Urinary bladder (tissue), 4 donors: ENCODE measurements around the gene TATDN2. TPM values are rescaled to one million over a fixed set of nuclear protein-coding genes. Genes with fewer than 3 reads are reported as not detected.

ENCODE experiments used
- DNase-seq: peaks from one replicate; pipeline ENCODE4 v3.0.0-alpha.2; 2015; ENCODE audit errors: extremely low spot score
- H3K27ac ChIP-seq: one replicate; pipeline ENCODE4 v1.5.1; 2013; ENCODE audit warnings: low read depth, mild to moderate bottlenecking, moderate library complexity
- H3K36me3 ChIP-seq: one replicate; pipeline ENCODE4 v1.6.1; 2013; ENCODE audit warnings: mild to moderate bottlenecking, moderate library complexity; ENCODE audit not compliant: insufficient read depth
- H3K4me1 ChIP-seq: one replicate; pipeline ENCODE4 v1.6.1; 2013; ENCODE audit warnings: mild to moderate bottlenecking, moderate library complexity; ENCODE audit not compliant: insufficient read depth
- H3K4me3 ChIP-seq: one replicate; pipeline ENCODE4 v1.5.1; 2013; ENCODE audit warnings: low read depth, low read length
- WGBS: extraction: QIAGEN DNeasy Blood & Tissue Kit; methylation state at CpG from one replicate; pipeline ENCODE4 v1.1.7; 2013; 5-methylcytosine and 5-hydroxymethylcytosine counted together
- polyA plus RNA-seq: library from polyadenylated mRNA; stranded (reverse); fragments of 200-250 nt; gene quantifications from one replicate; pipeline ENCODE4 v1.2.3, GENCODE V29; 2013
- total RNA-seq: library from RNA; depleted of rRNA; stranded (reverse); fragments of >200 nt; gene quantifications from one replicate; pipeline ENCODE4 v1.2.3, GENCODE V29; 2014
- donor health status: healthy with polysubstance abuse.
- donor health status: healthy.

TATDN2 gene
- total RNA-seq (11.3 TPM), polyA plus RNA-seq (21.7 TPM)

GRCh38 chr3:10248184-10248983, at the start of gene TATDN2:
Gene TATDN2, plus strand, starts transcription at chr3:10248459. Its CDS starts 742 bp downstream, at chr3:10249201.
- Histone ChIP-seq H3K27ac (peak within 1 kb of the TSS; percentile 75), H3K4me3 (peak within 1 kb of the TSS; percentile 76), H3K4me1 (peaks cover 2% of the 10 kb centered on the region), H3K36me3 (peaks cover 5% of the 10 kb centered on the region)
- peak; percentile 87 for DNase-seq
- under 1% methylated on average over 79 of the region's 80 CpGs for WGBS

GRCh38 chr3:10198761-10199649, 49.3 kb upstream of the TATDN2 start:
- Histone ChIP-seq H3K27ac (peak overlapping the region; percentile 75), H3K36me3 (no peaks in the 10 kb centered on the region), H3K4me3 (no peak overlapping the region), H3K4me1 (peaks cover 2% of the 10 kb centered on the region)
- no peak for DNase-seq
- WGBS, result 70% methylated on average over 12 of the region's 12 CpGs

- WGBS, result 90% methylated on average over 2 of the region's 2 CpGs
- no peaks in the 10 kb centered on the region for H3K36me3 ChIP-seq
- H3K27ac ChIP-seq, result peak overlapping the region; percentile 65
- H3K4me3 ChIP-seq, result no peak overlapping the region
- no peak for DNase-seq
- H3K4me1 ChIP-seq, result no peaks in the 10 kb centered on the region
Measured at GRCh38 chr3:10204921-10205320, 43.3 kb upstream of the TATDN2 start.

GRCh38 chr3:10205451-10206165, 42.7 kb upstream of the TATDN2 start:
- Histone ChIP-seq H3K4me1 (no peaks in the 10 kb centered on the region), H3K36me3 (no peaks in the 10 kb centered on the region), H3K4me3 (no peak overlapping the region), H3K27ac (no peak overlapping the region)
- WGBS, result 77% methylated on average over 7 of the region's 7 CpGs
- DNase-seq, result no peak

GRCh38 chr3:10206166-10206511, 42.1 kb upstream of the TATDN2 start:
- H3K4me3 ChIP-seq, result no peak overlapping the region
- H3K27ac ChIP-seq, result no peak overlapping the region
- no peaks in the 10 kb centered on the region for H3K36me3 ChIP-seq
- DNase-seq, result no peak
- WGBS, result 68% methylated on average over 5 of the region's 5 CpGs
- no peaks in the 10 kb centered on the region for H3K4me1 ChIP-seq

- Histone ChIP-seq H3K4me3 (no peak overlapping the region), H3K27ac (no peak overlapping the region), H3K4me1 (no peaks in the 10 kb centered on the region), H3K36me3 (no peaks in the 10 kb centered on the region)
- 85% methylated on average over 9 of the region's 9 CpGs for WGBS
- no peak for DNase-seq
Measured at GRCh38 chr3:10213156-10213792, 35.0 kb upstream of the TATDN2 start.

- no peak overlapping the region for H3K4me3 ChIP-seq
- H3K27ac ChIP-seq, result no peak overlapping the region
- DNase-seq, result no peak
- WGBS, result 82% methylated on average over 6 of the region's 6 CpGs
- H3K36me3 ChIP-seq, result no peaks in the 10 kb centered on the region
- H3K4me1 ChIP-seq, result no peaks in the 10 kb centered on the region
Measured at GRCh38 chr3:10215578-10216368, 32.5 kb upstream of the TATDN2 start.

- no peak for DNase-seq
- no peak overlapping the region for H3K4me3 ChIP-seq
- no peak overlapping the region for H3K27ac ChIP-seq
- no peaks in the 10 kb centered on the region for H3K4me1 ChIP-seq
- H3K36me3 ChIP-seq, result no peaks in the 10 kb centered on the region
- 99% methylated on average over 3 of the region's 3 CpGs for WGBS
Measured at GRCh38 chr3:10217359-10217758, 30.9 kb upstream of the TATDN2 start.

GRCh38 chr3:10219737-10220136, 28.5 kb upstream of the TATDN2 start:
- H3K4me1 ChIP-seq, result no peaks in the 10 kb centered on the region
- H3K4me3 ChIP-seq, result no peak overlapping the region
- H3K36me3 ChIP-seq, result no peaks in the 10 kb centered on the region
- no peak for DNase-seq
- no peak overlapping the region for H3K27ac ChIP-seq
- WGBS, result 84% methylated on average over 9 of the region's 9 CpGs

- no peaks in the 10 kb centered on the region for H3K4me1 ChIP-seq
- H3K36me3 ChIP-seq, result no peaks in the 10 kb centered on the region
- 85% methylated on average over 10 of the region's 10 CpGs for WGBS
- no peak overlapping the region for H3K4me3 ChIP-seq
- no peak overlapping the region for H3K27ac ChIP-seq
- DNase-seq, result no peak
Measured at GRCh38 chr3:10223676-10224639, 24.3 kb upstream of the TATDN2 start.

GRCh38 chr3:10224794-10225665, 23.2 kb upstream of the TATDN2 start:
- WGBS, result 70% methylated on average over 4 of the region's 4 CpGs
- H3K27ac ChIP-seq, result no peak overlapping the region
- no peak overlapping the region for H3K4me3 ChIP-seq
- no peaks in the 10 kb centered on the region for H3K4me1 ChIP-seq
- peak; percentile 26 for DNase-seq
- no peaks in the 10 kb centered on the region for H3K36me3 ChIP-seq
